HepG2 (cell line): Measurements from ENCODE around the gene TRPT1. TPM values are rescaled to one million over a fixed set of nuclear protein-coding genes. Genes with fewer than 3 reads are reported as not detected.

Experiments used
- AKNA ChIP-seq: sonication (generic); formaldehyde crosslinking; IDR thresholded peaks from 2 replicates; pipeline ENCODE4 v1.4.0; 2020; ENCODE audit warnings: missing genetic modification reagents, borderline replicate concordance
- ATAD3A ChIP-seq: sonication (generic); formaldehyde crosslinking; IDR thresholded peaks from 2 replicates; pipeline ENCODE4 v1.4.0; 2020; ENCODE audit warnings: missing genetic modification reagents
- GATA4 ChIP-seq: sonication (generic); IDR thresholded peaks from 2 replicates; pipeline ENCODE4 v1.6.1; 2016; ENCODE audit warnings: antibody characterized with exemption, low read depth, borderline replicate concordance
- RERE ChIP-seq: IDR thresholded peaks from 2 replicates; pipeline ENCODE4 v1.6.1; 2016; ENCODE audit warnings: low read depth, missing genetic modification reagents, missing compliant biosample characterization
- RXRA ChIP-seq: sonication (generic); formaldehyde crosslinking; IDR thresholded peaks from 2 replicates; pipeline ENCODE4 v1.5.1; 2020; ENCODE audit warnings: missing genetic modification reagents
- ZMYM2 ChIP-seq: sonication (generic); formaldehyde crosslinking; IDR thresholded peaks from 2 replicates; pipeline ENCODE4 v1.8.0; 2022; ENCODE audit warnings: mild to moderate bottlenecking, missing genetic modification reagents
- ZNF496 ChIP-seq: sonication (generic); formaldehyde crosslinking; IDR thresholded peaks from 2 replicates; pipeline ENCODE4 v1.8.1; 2023; ENCODE audit warnings: mild to moderate bottlenecking, moderate library complexity, missing genetic modification reagents; ENCODE audit not compliant: insufficient replicate concordance
- ZNF546 ChIP-seq: sonication (generic); formaldehyde crosslinking; conservative IDR thresholded peaks from 2 replicates; pipeline ENCODE4 v1.8.1; 2023; ENCODE audit warnings: mild to moderate bottlenecking, missing genetic modification reagents
- ZNF710 ChIP-seq: sonication (generic); formaldehyde crosslinking; IDR thresholded peaks from 2 replicates; pipeline ENCODE4 v1.5.0; 2020; ENCODE audit warnings: mild to moderate bottlenecking, missing genetic modification reagents, borderline replicate concordance
- polyA plus RNA-seq, 8 experiments: library from polyadenylated mRNA; depleted of rRNA in 3 of 8; stranded (reverse) in 7 of 8; unstranded in 1 of 8; fragments of >200 nt; fragmentation: Illumina TruSeq in 4 of 8; extraction: Trizol in 4 of 8; gene quantifications; 2 replicates each; pipeline versions ENCODE4 v1.2.1 to v1.2.3, GENCODE V29; 2011 to 2016; ENCODE audit warnings: low read depth in 4 of 8, missing spikeins in 1 of 8, mixed read lengths in 1 of 8; ENCODE audit not compliant: insufficient read depth in 1 of 8
- total RNA-seq, 5 experiments: library from RNA; depleted of rRNA; stranded (reverse); fragments of >200 nt; fragmentation: Illumina TruSeq; extraction: Trizol; gene quantifications; 2 replicates each; pipeline ENCODE4 v1.2.3, GENCODE V29; 2016; ENCODE audit warnings: low read depth in 1 of 5

TRPT1 gene
- total and polyA plus RNA-seq, 2 of the 13 experiments (the other 11 are each of a cell fraction or from before 2014, with no cell fraction given) = 24.8 to 40.7 TPM

- TF ChIP-seq AKNA (CRISPR knock-in tag) (no peak), ZNF496 (CRISPR knock-in tag) (no peak), GATA4 (no peak), ZNF546 (CRISPR knock-in tag) (no peak), RXRA (CRISPR knock-in tag) (0 out of 2 replicates have a peak, but pooled peaks have one; percentile 31), ATAD3A (no peak), ZMYM2 (CRISPR knock-in tag) (no peak), ZNF710 (CRISPR knock-in tag) (no peak; the same call in 1 of the 2 replicates), RERE (CRISPR knock-in tag) (no peak)
Observed at GRCh38 chr11:64181506-64182411, 44.2 kb downstream of the TRPT1 start (continued).
